Caco-2 (cell line): ENCODE data around the gene AVEN. TPM values are rescaled to one million over a fixed set of nuclear protein-coding genes. Genes with fewer than 3 reads are reported as not detected.

ENCODE experiments used
- BruUV-seq: library from RNA; stranded (reverse); fragments of 400-500 nt; replicated peaks from 2 replicates; lab custom pipeline; 2021; lab: Mats Ljungman, UMichigan
- CTCF ChIA-PET: fragments of 300-600 bp; sonication (Branson Sonifier 250); formaldehyde crosslinking; loops from one replicate; lab custom pipeline; 2022; ENCODE audit warnings: antibody characterized with exemption; lab: Charles Lee
- POLR2A ChIA-PET: fragments of 300-600 bp; sonication (Branson Sonifier 250); formaldehyde crosslinking; loops from one replicate; lab custom pipeline; 2022; ENCODE audit warnings: antibody characterized with exemption; lab: Charles Lee
- DNase-seq, 2 experiments: peaks; one replicate each; pipeline versions ENCODE4 v3.0.0 to v3.0.0-alpha.2; 2020 to 2022
- H3K27me3 ChIP-seq: replicated peaks from 2 replicates; pipeline ENCODE4 v1.6.0; 2011; ENCODE audit warnings: low read length; ENCODE audit not compliant: control insufficient read depth, insufficient read depth
- H3K36me3 ChIP-seq: 2 replicates; pipeline ENCODE4 v1.5.1; 2011; ENCODE audit warnings: low read length; ENCODE audit not compliant: control insufficient read depth, insufficient read depth
- H3K4me1 ChIP-seq: fragments of 250-450 bp; sonication (Bioruptor Pico); 2 replicates; pipeline ENCODE4 v1.5.1; 2020; ENCODE audit warnings: mild to moderate bottlenecking
- H3K4me3 ChIP-seq: 2 replicates; pipeline ENCODE4 v1.5.1; 2011; ENCODE audit warnings: low read depth, mild to moderate bottlenecking, control low read depth, low read length
- H3K9me3 ChIP-seq: fragments of 250-450 bp; sonication (Bioruptor Pico); 2 replicates; pipeline ENCODE4 v1.5.1; 2020; ENCODE audit warnings: mild to moderate bottlenecking, moderate library complexity
- H3K27ac Mint-ChIP-seq: one replicate; pipeline ENCODE4 v1.8.0; 2022; ENCODE audit warnings: mixed read lengths; ENCODE audit not compliant: unreplicated experiment
- H3K27me3 Mint-ChIP-seq: one replicate; pipeline ENCODE4 v1.8.0; 2022; ENCODE audit warnings: mixed read lengths; ENCODE audit not compliant: insufficient read depth, unreplicated experiment
- H3K36me3 Mint-ChIP-seq: one replicate; pipeline ENCODE4 v1.8.0; 2022; ENCODE audit warnings: mild to moderate bottlenecking, mixed read lengths; ENCODE audit not compliant: insufficient read depth, unreplicated experiment
- H3K4me1 Mint-ChIP-seq: one replicate; pipeline ENCODE4 v1.8.0; 2022; ENCODE audit warnings: low read depth, mixed read lengths; ENCODE audit not compliant: unreplicated experiment
- H3K4me3 Mint-ChIP-seq: one replicate; pipeline ENCODE4 v1.8.0; 2022; ENCODE audit warnings: mild to moderate bottlenecking, moderate library complexity, mixed read lengths; ENCODE audit not compliant: unreplicated experiment
- H3K9me3 Mint-ChIP-seq: one replicate; pipeline ENCODE4 v1.8.0; 2022; ENCODE audit warnings: mixed read lengths; ENCODE audit not compliant: unreplicated experiment
- CTCF ChIP-seq, 2 experiments: fragments of 200-600 bp in 1 of 2; IDR thresholded peaks; 1 replicate in 1 of 2; 2 replicates in 1 of 2; pipeline versions ENCODE4 v1.5.1 to v1.8.0; 2011 to 2022; ENCODE audit warnings: antibody characterized with exemption in 1 of 2, control low read depth in 1 of 2, inconsistent platforms in 1 of 2, low read depth in 1 of 2, low read length in 1 of 2, mild to moderate bottlenecking in 1 of 2, moderate library complexity in 1 of 2; ENCODE audit not compliant: insufficient read depth in 1 of 2, severe bottlenecking in 1 of 2, unreplicated experiment in 1 of 2
- intact Hi-C: fragments of 100-400 bp; cut with micrococcal nuclease; formaldehyde crosslinking; loops from one replicate; pipeline ENCODE4 v1.10.0; 2022; ENCODE audit not compliant: unreplicated experiment
- total RNA-seq: library from RNA; stranded (reverse); gene quantifications from 2 replicates; pipeline ENCODE4 v1.2.3, GENCODE V29; 2022

The AVEN gene
- total RNA-seq, 1 experiment from 2014 or later = 8.7 TPM

- H3K9me3 ChIP-seq = no peaks in the 10 kb centered on the region
- Mint-ChIP-seq H3K27ac (no peak overlapping the region), H3K9me3 (no peaks in the 10 kb centered on the region), H3K4me3 (no peak overlapping the region), H3K36me3 (no peaks in the 10 kb centered on the region), H3K27me3 (no peaks in the 10 kb centered on the region), H3K4me1 (peaks cover under 1% of the 10 kb centered on the region)
- DNase-seq = no peak
- TF ChIP-seq CTCF (IDR thresholded peaks at IDR 0.05; ENCODE audit: insufficient read depth in 1 of 2, low read depth in 1 of 2, low read length in 1 of 2, severe bottlenecking in 1 of 2, unreplicated experiment in 1 of 2) = no peak
- no TSS peak for BruUV-seq
- POLR2A ChIA-PET = no interaction called here
- H3K27me3 ChIP-seq = no peaks in the 10 kb centered on the region
- no peaks in the 10 kb centered on the region for H3K36me3 ChIP-seq
- intact Hi-C loops = no loop called here
- H3K4me1 ChIP-seq = no peaks in the 10 kb centered on the region
- H3K4me3 ChIP-seq = no peak overlapping the region
- CTCF ChIA-PET = no interaction called here
Observed at GRCh38 chr15:33903661-33904060, 135.3 kb downstream of the AVEN start.

- H3K4me1 Mint-ChIP-seq = peaks cover 6% of the 10 kb centered on the region
- CTCF ChIA-PET = no interaction called here
- H3K9me3 Mint-ChIP-seq = no peaks in the 10 kb centered on the region
- no peak overlapping the region for H3K27ac Mint-ChIP-seq
- H3K36me3 ChIP-seq = no peaks in the 10 kb centered on the region
- H3K36me3 Mint-ChIP-seq = no peaks in the 10 kb centered on the region
- H3K9me3 ChIP-seq = no peaks in the 10 kb centered on the region
- POLR2A ChIA-PET = no interaction called here
- BruUV-seq = no TSS peak
- H3K27me3 ChIP-seq = no peaks in the 10 kb centered on the region
- DNase-seq = no peak
- no peak overlapping the region for H3K4me3 ChIP-seq
- no peak overlapping the region for H3K4me3 Mint-ChIP-seq
- no peaks in the 10 kb centered on the region for H3K4me1 ChIP-seq
- no peaks in the 10 kb centered on the region for H3K27me3 Mint-ChIP-seq
- intact Hi-C loops = no loop called here
- TF ChIP-seq CTCF (IDR thresholded peaks at IDR 0.05; ENCODE audit: insufficient read depth in 1 of 2, low read depth in 1 of 2, low read length in 1 of 2, severe bottlenecking in 1 of 2, unreplicated experiment in 1 of 2) = no peak
Observed at GRCh38 chr15:33902043-33902442, 137.0 kb downstream of the AVEN start.

DNA sequence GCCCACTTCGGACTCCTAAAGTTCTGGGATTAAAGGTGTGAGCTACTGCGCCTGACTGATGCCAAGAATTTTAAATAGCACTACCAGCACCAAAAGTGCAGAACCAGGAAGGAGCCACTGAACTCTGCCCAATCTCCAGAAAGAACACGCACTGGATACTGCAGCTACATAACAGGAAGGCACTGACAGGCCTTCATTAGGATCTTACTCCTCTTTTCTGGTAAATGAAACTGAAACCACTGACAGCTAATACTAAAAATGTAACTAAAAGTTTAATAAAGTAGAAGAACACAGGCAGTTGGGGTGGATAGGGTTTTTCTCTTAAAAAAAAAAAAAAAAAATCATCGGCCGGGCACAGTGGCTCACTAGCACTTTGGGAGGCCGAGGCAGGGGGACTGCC lies 144.8 kb downstream of the AVEN start:
- no peaks in the 10 kb centered on the region for H3K36me3 Mint-ChIP-seq
- H3K27me3 ChIP-seq = no peaks in the 10 kb centered on the region
- no peak overlapping the region for H3K27ac Mint-ChIP-seq
- no peaks in the 10 kb centered on the region for H3K9me3 ChIP-seq
- ChIA-PET POLR2A (no interaction called here), CTCF (no interaction called here)
- no peaks in the 10 kb centered on the region for H3K36me3 ChIP-seq
- TF ChIP-seq CTCF (IDR thresholded peaks at IDR 0.05; ENCODE audit: insufficient read depth in 1 of 2, low read depth in 1 of 2, low read length in 1 of 2, severe bottlenecking in 1 of 2, unreplicated experiment in 1 of 2) = no peak
- intact Hi-C loops = no loop called here
- no peak for DNase-seq
- H3K4me3 Mint-ChIP-seq = no peak overlapping the region
- BruUV-seq = no TSS peak
- H3K4me3 ChIP-seq = no peak overlapping the region
- no peaks in the 10 kb centered on the region for H3K4me1 ChIP-seq
- no peaks in the 10 kb centered on the region for H3K9me3 Mint-ChIP-seq
- no peaks in the 10 kb centered on the region for H3K27me3 Mint-ChIP-seq
- H3K4me1 Mint-ChIP-seq = peaks cover 6% of the 10 kb centered on the region
